Spleen (tissue), 11 donors: ENCODE results near the gene AQP9. TPM values are rescaled to one million over a fixed set of nuclear protein-coding genes. Genes with fewer than 3 reads are reported as not detected.

Experiments
- DNase-seq: peaks from one replicate; pipeline ENCODE4 v3.0.0-alpha.2; 2020
- H3K27ac ChIP-seq, 8 donors: fragments of 200-600 bp; sonication (generic) in 7 of 8; 1 replicate in 4 of 8; 2 replicates in 4 of 8; pipeline versions ENCODE4 v1.5.0 to v1.8.0; 2016 to 2021; ENCODE audit warnings: inconsistent platforms in 4 of 8, mild to moderate bottlenecking in 4 of 8, moderate library complexity in 1 of 8
- H3K27me3 ChIP-seq, 7 donors: fragments of 200-600 bp; sonication (generic) in 6 of 7; replicated peaks in 1 of 7; 1 replicate in 4 of 7; 2 replicates in 3 of 7; pipeline versions ENCODE4 v1.5.0 to v1.8.0; 2016 to 2021; ENCODE audit warnings: inconsistent platforms in 3 of 7, mild to moderate bottlenecking in 1 of 7
- H3K36me3 ChIP-seq, 6 donors: fragments of 200-600 bp; sonication (generic) in 5 of 6; 1 replicate in 4 of 6; 2 replicates in 2 of 6; pipeline versions ENCODE4 v1.5.0 to v1.8.0; 2016 to 2021; ENCODE audit warnings: inconsistent platforms in 2 of 6
- H3K4me1 ChIP-seq, 6 donors: fragments of 200-600 bp; sonication (generic) in 5 of 6; 1 replicate in 3 of 6; 2 replicates in 3 of 6; pipeline versions ENCODE4 v1.5.0 to v1.8.0; 2016 to 2021; ENCODE audit warnings: inconsistent platforms in 3 of 6
- H3K4me3 ChIP-seq, 8 donors: fragments of 200-600 bp; sonication (generic) in 7 of 8; 1 replicate in 4 of 8; 2 replicates in 4 of 8; pipeline versions ENCODE4 v1.5.0 to v1.8.0; 2016 to 2021; ENCODE audit warnings: inconsistent platforms in 4 of 8, mild to moderate bottlenecking in 4 of 8, moderate library complexity in 2 of 8
- H3K9me3 ChIP-seq, 8 donors: fragments of 200-600 bp; sonication (generic) in 7 of 8; 1 replicate in 4 of 8; 2 replicates in 4 of 8; pipeline versions ENCODE4 v1.5.0 to v1.8.0; 2016 to 2021; ENCODE audit warnings: inconsistent platforms in 4 of 8
- CTCF ChIP-seq, 11 experiments: fragments of 200-600 bp in 7 of 11; fragments of 450-650 bp in 4 of 11; sonication (generic) in 4 of 11; IDR thresholded peaks in 8 of 11; conservative IDR thresholded peaks in 3 of 11; 1 replicate in 7 of 11; 2 replicates in 4 of 11; pipeline versions ENCODE4 v1.4.0 to v1.8.0; 2016 to 2021; ENCODE audit warnings: antibody characterized with exemption in 11 of 11, inconsistent platforms in 4 of 11, mild to moderate bottlenecking in 1 of 11
- POLR2A ChIP-seq, 3 donors: fragments of 450-650 bp; IDR thresholded peaks; one replicate each; pipeline ENCODE4 v1.5.1; 2017; ENCODE audit warnings: antibody characterized with exemption in 3 of 3, mild to moderate bottlenecking in 1 of 3
- POLR2AphosphoS5 ChIP-seq, 3 donors: sonication (generic); formaldehyde crosslinking; IDR thresholded peaks; one replicate each; pipeline ENCODE4 v1.5.1; 2017; ENCODE audit warnings: antibody characterized with exemption in 3 of 3
- WGBS, 5 donors: extraction: QIAGEN DNeasy Blood & Tissue Kit in 3 of 5; methylation state at CpG; one replicate each; pipeline versions ENCODE4 v1.1.5 to v1.1.7; 2013 to 2018; 5-methylcytosine and 5-hydroxymethylcytosine counted together
- intact Hi-C: fragments of 100-400 bp; cut with DNase I; formaldehyde crosslinking; loops from one replicate; pipeline ENCODE4 v1.15.0; 2023; ENCODE audit warnings: low total_unique reads
- polyA plus RNA-seq, 3 donors: library from polyadenylated mRNA; stranded (reverse); fragments of 200-250 nt; gene quantifications; one replicate each; pipeline ENCODE4 v1.2.1, GENCODE V29; 2013
- total RNA-seq, 7 donors: library from RNA; depleted of rRNA in 3 of 7; stranded (reverse); fragments of >200 nt in 3 of 7; fragmentation: NEBNext Ultra II Directional in 4 of 7; extraction: Animal tissue kit (Norgen Biotek cat#: 25700) in 4 of 7; gene quantifications; one replicate each; pipeline versions ENCODE4 v1.1.0 to v1.2.1, GENCODE V29; 2016 to 2021
- donor health status: healthy with polysubstance abuse.
- donor health status: DM: no; HTN: no; CAD: no; lungs with moderate emphysema.
- donor health status: DM: no; HTN: no; CAD: no.
- donor health status: Bipolar disorder and iron deficiency.
- donor health status: healthy.
- donor health status: DM: no; HTN: no; CAD: no.
- donor health status: DM: yes; HTN: yes; CAD: no.

Gene AQP9
- total and polyA plus RNA-seq, 10 donors = 1.2 to 182 (median 50.0) TPM

GRCh38 chr15:58118272-58118671 lies 19.9 kb upstream of the AQP9 start:
- 80 to 88% (median 85%) methylated on average over 5 of the region's 5 CpGs for WGBS, 5 donors
- DNase-seq = no peak
- TF ChIP-seq CTCF (IDR thresholded peaks at IDR 0.05 in 8 of 11, conservative IDR thresholded peaks at IDR 0.05 in 3 of 11) (no peak), POLR2AphosphoS5 (IDR thresholded peaks at IDR 0.05) (no peak), POLR2A (IDR thresholded peaks at IDR 0.05) (no peak)
- Histone ChIP-seq H3K9me3 (no peaks in the 10 kb centered on the region), H3K4me1 (no peaks in the 10 kb centered on the region), H3K27me3 (peaks cover 0 to 6% (median 0%) of the 10 kb centered on the region in 7 donors), H3K27ac (no peak overlapping the region), H3K4me3 (no peak overlapping the region), H3K36me3 (no peaks in the 10 kb centered on the region)
- intact Hi-C loops = no loop called here

GRCh38 chr15:58119016-58119415 lies 19.2 kb upstream of the AQP9 start:
- Histone ChIP-seq H3K36me3 (no peaks in the 10 kb centered on the region), H3K4me1 (no peaks in the 10 kb centered on the region), H3K4me3 (no peak overlapping the region), H3K9me3 (no peaks in the 10 kb centered on the region), H3K27me3 (peaks cover 0 to 5% (median 0%) of the 10 kb centered on the region in 7 donors), H3K27ac (no peak overlapping the region)
- intact Hi-C loops = no loop called here
- WGBS, 5 donors = 79 to 100% (median 92%) methylated on average over 1 of the region's 1 CpG
- TF ChIP-seq CTCF (IDR thresholded peaks at IDR 0.05 in 8 of 11, conservative IDR thresholded peaks at IDR 0.05 in 3 of 11) (no peak), POLR2AphosphoS5 (IDR thresholded peaks at IDR 0.05) (no peak), POLR2A (IDR thresholded peaks at IDR 0.05) (no peak)
- DNase-seq = no peak

GRCh38 chr15:58124585-58124984 lies 13.6 kb upstream of the AQP9 start:
- no peak for TF ChIP-seq CTCF (IDR thresholded peaks at IDR 0.05 in 8 of 11, conservative IDR thresholded peaks at IDR 0.05 in 3 of 11)
- TF ChIP-seq POLR2AphosphoS5 (IDR thresholded peaks at IDR 0.05) = no peak
- no peak for TF ChIP-seq POLR2A (IDR thresholded peaks at IDR 0.05)
- no peaks in the 10 kb centered on the region for H3K36me3 ChIP-seq
- H3K4me1 ChIP-seq = no peaks in the 10 kb centered on the region
- H3K4me3 ChIP-seq = no peak overlapping the region
- peaks cover 0 to 17% (median 11%) of the 10 kb centered on the region in 8 donors for H3K9me3 ChIP-seq
- no peaks in the 10 kb centered on the region for H3K27me3 ChIP-seq
- intact Hi-C loops = no loop called here
- 89 to 96% (median 93%) methylated on average over 1 of the region's 1 CpG for WGBS, 5 donors
- DNase-seq = no peak
- no peak overlapping the region for H3K27ac ChIP-seq

GRCh38 chr15:58125333-58125732 lies 12.8 kb upstream of the AQP9 start:
- no peak overlapping the region for H3K4me3 ChIP-seq
- TF ChIP-seq POLR2A (IDR thresholded peaks at IDR 0.05) = no peak
- no peak for TF ChIP-seq CTCF (IDR thresholded peaks at IDR 0.05 in 8 of 11, conservative IDR thresholded peaks at IDR 0.05 in 3 of 11)
- no peak for TF ChIP-seq POLR2AphosphoS5 (IDR thresholded peaks at IDR 0.05)
- peaks cover 0 to 17% (median 11%) of the 10 kb centered on the region in 8 donors for H3K9me3 ChIP-seq
- no peak overlapping the region for H3K27ac ChIP-seq
- intact Hi-C loops = no loop called here
- H3K4me1 ChIP-seq = no peaks in the 10 kb centered on the region
- no peaks in the 10 kb centered on the region for H3K27me3 ChIP-seq
- H3K36me3 ChIP-seq = no peaks in the 10 kb centered on the region
- no peak for DNase-seq
